HG02884 (cell line): Measurements from ENCODE around the gene RBM33.
A peak's percentile ranks its signal among the peaks of the same experiment; 100 is the strongest.

ENCODE experiments used
- ATAC-seq: cut with Tn5 transposase; IDR thresholded peaks from one replicate; pipeline ENCODE4 v1.9.1; 2021; ENCODE audit warnings: mild to moderate bottlenecking, moderate library complexity; ENCODE audit not compliant: unreplicated experiment

RBM33 gene

GRCh38 chr7:155806096-155806871 is 161.8 kb downstream of the RBM33 start:
- no peak for ATAC-seq

GRCh38 chr7:155807065-155807671 is 162.7 kb downstream of the RBM33 start:
- ATAC-seq, result no peak

DNA sequence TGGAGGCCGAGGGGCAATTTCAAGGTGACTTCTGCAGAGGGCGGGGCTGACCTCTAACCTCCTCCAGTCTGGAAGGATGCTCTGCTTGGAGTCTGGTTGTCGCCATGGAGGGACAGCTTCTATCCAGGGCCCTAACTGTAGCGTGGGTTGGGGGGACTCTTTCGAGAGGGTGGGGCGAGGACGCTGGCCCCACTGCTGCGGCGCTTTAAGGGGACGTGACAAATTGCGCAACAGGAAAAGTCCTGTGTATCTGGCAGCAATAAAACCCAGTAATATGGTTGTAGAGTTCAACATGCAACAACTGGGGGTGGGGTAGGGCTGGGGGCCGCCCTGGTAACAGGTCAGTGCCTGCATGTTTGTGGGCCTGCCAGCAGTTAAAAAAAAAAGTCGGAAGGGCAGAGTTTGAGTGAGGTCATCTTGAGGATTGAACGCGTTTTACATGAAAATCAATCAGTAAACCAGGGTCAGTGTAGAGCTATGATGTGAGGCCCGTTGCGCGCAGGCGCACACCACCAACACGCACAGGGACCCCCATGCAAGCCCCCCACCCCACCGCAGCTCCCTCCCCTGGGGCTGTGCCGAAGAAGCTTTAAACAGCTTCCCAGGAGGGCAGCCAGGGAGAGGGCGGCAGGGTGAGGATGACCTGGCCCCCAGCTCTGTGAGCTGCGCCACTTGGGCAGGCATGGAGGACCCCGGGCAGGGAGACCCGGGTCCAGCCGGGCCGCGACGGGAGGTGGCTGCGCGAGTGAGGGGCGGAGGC is 163.5 kb downstream of the RBM33 start:
- no peak for ATAC-seq

DNA sequence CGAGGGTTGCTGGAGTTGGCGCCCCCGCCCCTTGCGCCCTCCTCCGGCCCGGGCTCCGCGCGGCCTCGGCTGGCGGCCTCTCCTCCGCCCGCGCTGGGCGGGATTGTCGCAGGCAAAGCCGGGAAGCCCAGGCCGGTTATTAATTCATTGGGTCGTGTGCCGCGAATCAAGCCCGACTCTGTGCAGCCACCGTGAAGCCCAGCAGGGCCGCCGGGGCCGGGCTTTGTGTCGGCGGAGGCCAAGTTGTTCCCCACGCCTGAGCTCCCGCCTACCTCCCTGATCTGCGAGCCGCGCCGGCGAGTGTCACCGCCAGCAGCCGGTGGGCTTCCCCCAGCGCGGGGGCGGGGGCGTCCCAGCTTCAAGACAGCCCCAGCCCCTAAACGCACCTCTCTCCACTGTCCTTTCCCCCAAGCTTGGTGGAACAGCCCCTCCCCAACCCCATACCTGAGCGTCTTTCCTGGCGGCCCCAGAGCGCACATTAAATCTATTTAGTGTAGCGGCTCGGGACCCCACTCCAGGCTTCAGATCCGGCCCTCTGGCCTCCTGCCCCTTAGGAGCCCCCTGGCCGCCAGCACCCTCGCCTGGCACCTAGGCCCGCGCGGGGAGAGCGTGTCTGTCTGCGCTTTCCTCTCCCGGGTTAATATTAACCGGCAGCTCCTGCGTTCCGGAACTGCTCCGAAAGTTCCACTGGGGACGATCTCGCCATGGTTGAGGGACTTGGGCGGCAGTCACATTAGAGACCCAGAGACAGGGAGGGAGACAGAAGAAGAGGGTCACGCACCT is 164.3 kb downstream of the RBM33 start:
- ATAC-seq, result no peak

GRCh38 chr7:155809332-155809946 is 165.0 kb downstream of the RBM33 start:
- ATAC-seq, result no peak

GRCh38 chr7:155809947-155810769 is 165.7 kb downstream of the RBM33 start:
- ATAC-seq, result no peak

- no peak for ATAC-seq
Measured at GRCh38 chr7:155810770-155811559, 166.5 kb downstream of the RBM33 start.

- ATAC-seq, result no peak
Measured at GRCh38 chr7:155811560-155811894, 167.1 kb downstream of the RBM33 start.

GRCh38 chr7:155811895-155812761 is 167.7 kb downstream of the RBM33 start, which contains the start of gene SHH:
Gene SHH, minus strand, starts transcription at chr7:155812463. Its CDS starts 341 bp downstream, at chr7:155812122.
- no peak for ATAC-seq

DNA sequence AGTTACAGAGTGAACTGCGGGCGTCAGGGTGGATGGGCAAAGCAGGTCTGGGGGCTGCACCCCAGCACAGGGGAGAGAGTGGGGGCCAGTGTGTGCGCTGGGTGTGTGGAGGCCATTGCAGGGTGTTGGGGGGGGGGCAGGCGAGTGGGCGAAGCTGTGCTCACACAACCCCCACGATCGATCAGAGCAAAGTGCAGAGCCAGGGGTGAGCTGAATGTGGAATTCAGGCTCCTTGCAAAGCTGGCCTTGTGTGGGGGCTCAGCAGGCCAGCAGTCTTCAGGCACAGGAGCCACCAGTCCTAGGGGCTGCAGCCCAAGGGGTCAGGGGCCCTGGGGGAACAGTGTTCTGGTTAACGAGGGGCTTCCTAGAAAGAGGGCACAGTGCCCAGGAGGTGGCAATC is 168.7 kb downstream of the RBM33 start:
- no peak for ATAC-seq

DNA sequence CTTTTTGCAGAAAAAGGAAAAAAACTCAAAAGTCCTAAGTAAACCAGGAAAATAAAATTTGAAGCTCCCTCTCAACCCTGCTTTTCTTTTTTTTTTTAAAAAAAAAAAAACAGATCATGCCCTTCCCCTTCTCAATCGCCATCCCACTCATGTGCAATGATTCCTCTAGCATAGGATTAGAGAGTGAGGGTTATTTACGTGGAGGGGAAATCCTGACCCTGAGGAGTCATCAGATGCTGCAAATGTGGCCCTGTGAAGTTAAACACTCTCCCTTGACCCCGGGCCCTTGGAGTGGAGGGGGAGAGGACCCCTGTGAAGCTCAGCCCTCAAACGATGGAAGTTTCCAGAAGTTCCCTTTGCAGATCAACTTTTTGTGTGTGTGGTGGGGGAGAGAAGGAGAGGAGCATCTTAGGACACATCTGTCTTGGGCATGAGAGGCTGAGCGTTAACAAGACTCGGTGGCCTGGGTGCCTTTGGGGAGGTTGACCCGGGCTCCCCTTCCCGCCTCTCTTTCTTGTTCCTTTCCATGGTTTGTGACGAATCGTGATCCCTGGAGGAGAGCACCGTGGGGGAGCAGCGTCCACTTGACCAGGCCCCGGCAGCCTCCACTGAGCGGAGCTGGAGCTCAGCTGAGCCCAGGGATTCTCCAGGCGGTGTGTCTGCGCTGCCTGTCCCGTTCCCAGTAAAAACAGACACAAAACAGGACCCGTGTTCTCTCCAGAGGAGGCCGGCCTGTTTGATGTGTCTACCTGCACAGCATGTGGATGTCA is 169.3 kb downstream of the RBM33 start:
- ATAC-seq, result no peak

DNA sequence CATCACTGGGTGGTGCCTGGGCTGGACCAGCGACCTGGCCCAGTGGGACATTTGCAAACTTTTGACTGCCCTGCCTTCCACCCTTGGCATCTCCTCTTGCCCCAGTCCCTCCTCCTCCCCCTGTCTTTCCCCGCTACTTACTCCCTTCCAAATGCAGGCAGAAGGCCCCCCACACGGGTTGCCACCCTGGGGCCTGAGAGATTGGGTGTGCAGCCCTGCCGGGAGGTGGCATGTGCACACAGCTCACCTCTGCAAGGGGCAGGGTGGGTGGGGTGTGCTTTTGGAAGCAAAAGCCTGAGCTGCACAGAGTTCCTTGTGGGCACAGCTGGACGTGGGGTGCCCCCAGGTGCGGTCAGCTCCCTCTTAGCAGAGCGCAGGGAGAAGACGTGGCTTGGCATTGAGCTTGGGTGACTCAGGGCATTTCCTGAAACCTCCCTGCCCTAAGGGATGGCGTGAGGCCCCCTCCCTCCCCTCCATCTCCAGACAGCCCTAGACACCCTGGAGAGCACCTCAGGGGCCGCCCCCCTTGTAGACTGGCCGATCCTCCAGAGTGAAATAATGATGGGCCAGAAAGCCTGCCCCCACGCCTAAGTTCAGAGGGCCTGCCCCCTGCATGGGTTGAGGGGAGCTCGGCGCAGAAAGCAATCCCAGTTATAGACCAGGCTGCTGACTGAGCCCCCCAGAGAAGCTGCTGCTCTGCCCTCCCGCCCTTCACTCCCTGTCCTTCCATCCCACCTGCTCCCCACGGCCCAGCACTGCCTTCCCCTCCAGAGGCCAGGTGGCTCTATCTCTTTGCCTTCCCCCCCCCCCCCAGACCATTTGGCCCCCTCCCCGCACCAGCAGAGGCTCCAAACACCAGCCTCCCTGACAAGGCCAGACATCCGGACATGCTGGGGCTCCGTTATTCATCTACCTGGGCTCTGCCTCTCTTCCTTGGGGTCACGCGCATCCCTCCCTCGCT is 170.1 kb downstream of the RBM33 start:
- no peak for ATAC-seq

- peak; percentile 81 for ATAC-seq
Measured at GRCh38 chr7:155815332-155816191, 171.1 kb downstream of the RBM33 start.

DNA sequence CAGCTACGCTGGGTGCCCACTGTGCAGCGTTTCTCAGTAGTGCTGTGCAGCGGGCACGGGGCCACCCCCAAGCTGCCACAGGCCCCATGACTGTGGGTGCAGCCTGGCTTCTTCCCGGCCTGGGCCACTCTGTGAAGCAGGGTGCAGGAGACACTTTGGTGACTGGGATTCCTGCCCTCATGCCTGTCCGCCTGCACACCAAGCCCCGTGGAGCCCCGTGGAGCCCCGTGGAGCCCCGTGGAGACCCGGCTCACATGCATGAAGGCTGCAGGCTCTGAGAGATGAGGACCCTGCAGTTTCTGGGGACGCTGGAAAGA is 171.7 kb downstream of the RBM33 start:
- ATAC-seq, result no peak

DNA sequence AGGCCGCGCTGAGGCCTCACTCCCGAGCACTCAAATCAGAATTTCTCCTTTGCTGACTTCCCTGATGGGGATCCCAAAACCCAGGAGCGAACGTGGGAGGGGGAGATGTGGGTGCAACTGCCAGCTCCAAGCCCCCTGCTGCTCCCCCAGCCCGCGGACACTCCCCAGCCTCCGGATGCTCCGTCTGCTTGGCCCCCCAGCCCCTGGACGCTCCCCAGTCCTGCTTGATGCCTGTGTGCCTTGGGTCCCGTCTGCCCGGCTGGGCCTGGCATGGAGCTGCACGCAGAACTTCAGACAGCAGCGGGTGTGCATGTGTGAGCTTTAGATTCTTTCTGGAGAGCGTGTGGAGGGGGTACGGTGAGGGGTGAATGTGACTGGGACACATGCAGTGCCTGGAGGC is 172.5 kb downstream of the RBM33 start:
- no peak for ATAC-seq
